ENCODE results near the gene SIGLEC14.

GRCh38 chr19:51599084-51599483, 47.5 kb downstream of the SIGLEC14 start:
- TF ChIP-seq CTCF (conservative IDR thresholded peaks at IDR 0.05; ENCODE audit: low read depth, low read length) (no peak), EZH2 (IDR thresholded peaks at IDR 0.05; ENCODE audit: borderline replicate concordance, low read depth, low read length, poor library complexity, severe bottlenecking) (no peak)
